Liver (tissue), 9 donors: Measurements from ENCODE around the gene MAN2B2. TPM values are rescaled to one million over a fixed set of nuclear protein-coding genes. Genes with fewer than 3 reads are reported as not detected.

Source experiments
- DNase-seq: peaks from one replicate; pipeline ENCODE4 v3.0.0-alpha.2; 2017; ENCODE audit warnings: low spot score
- H3K27ac ChIP-seq, 2 donors: one replicate each; pipeline ENCODE4 v1.7.0; 2013; ENCODE audit warnings: inconsistent platforms in 2 of 2, low read length in 2 of 2, control low read depth in 1 of 2, low read depth in 1 of 2, mild to moderate bottlenecking in 1 of 2
- H3K27me3 ChIP-seq, 4 donors: one replicate each; pipeline versions ENCODE4 v1.6.1 to v1.7.0; 2013; ENCODE audit warnings: low read length in 3 of 4, inconsistent platforms in 1 of 4, mild to moderate bottlenecking in 1 of 4, moderate library complexity in 1 of 4; ENCODE audit not compliant: control insufficient read depth in 4 of 4, insufficient read depth in 4 of 4
- H3K36me3 ChIP-seq, 4 donors: one replicate each; pipeline versions ENCODE4 v1.6.1 to v1.7.0; 2013; ENCODE audit warnings: low read length in 3 of 4, mild to moderate bottlenecking in 3 of 4, low read depth in 1 of 4, moderate library complexity in 1 of 4; ENCODE audit not compliant: control insufficient read depth in 4 of 4, insufficient read depth in 3 of 4
- H3K4me1 ChIP-seq, 4 donors: one replicate each; pipeline versions ENCODE4 v1.6.1 to v1.7.0; 2013; ENCODE audit warnings: low read length in 3 of 4, mild to moderate bottlenecking in 3 of 4, moderate library complexity in 1 of 4; ENCODE audit not compliant: control insufficient read depth in 4 of 4, insufficient read depth in 4 of 4
- H3K4me3 ChIP-seq, 3 donors: one replicate each; pipeline versions ENCODE4 v1.6.1 to v1.7.0; 2013; ENCODE audit warnings: low read length in 3 of 3, control low read depth in 1 of 3, low read depth in 1 of 3, mild to moderate bottlenecking in 1 of 3
- H3K9ac ChIP-seq, 2 donors: one replicate each; pipeline ENCODE4 v1.7.0; 2013; ENCODE audit warnings: low read length in 2 of 2, mild to moderate bottlenecking in 2 of 2, moderate library complexity in 2 of 2, control low read depth in 1 of 2, low read depth in 1 of 2
- H3K9me3 ChIP-seq, 4 donors: one replicate each; pipeline versions ENCODE4 v1.6.1 to v1.7.0; 2013; ENCODE audit warnings: low read length in 3 of 4; ENCODE audit not compliant: control insufficient read depth in 4 of 4
- EGR1 ChIP-seq, 2 donors: IDR thresholded peaks; 2 replicates each; pipeline ENCODE4 v1.6.1; 2016 to 2018; ENCODE audit warnings: antibody characterized with exemption in 2 of 2, low read depth in 2 of 2
- FOXA1 ChIP-seq: IDR thresholded peaks from 2 replicates; pipeline ENCODE4 v1.6.1; 2016; ENCODE audit warnings: antibody characterized with exemption
- FOXA2 ChIP-seq: IDR thresholded peaks from 2 replicates; pipeline ENCODE4 v1.6.1; 2016; ENCODE audit warnings: antibody characterized with exemption
- GABPA ChIP-seq, 2 donors: IDR thresholded peaks in 1 of 2; conservative IDR thresholded peaks in 1 of 2; 2 replicates each; pipeline ENCODE4 v1.6.1; 2016; ENCODE audit warnings: antibody characterized with exemption in 2 of 2, mild to moderate bottlenecking in 1 of 2, moderate library complexity in 1 of 2
- HNF4A ChIP-seq, 2 donors: conservative IDR thresholded peaks; 2 replicates each; pipeline ENCODE4 v1.6.1; 2016; ENCODE audit warnings: antibody characterized with exemption in 2 of 2, mild to moderate bottlenecking in 2 of 2
- HNF4G ChIP-seq: IDR thresholded peaks from 2 replicates; pipeline ENCODE4 v1.6.1; 2016; ENCODE audit warnings: antibody characterized with exemption
- JUND ChIP-seq, 2 donors: IDR thresholded peaks; 2 replicates each; pipeline ENCODE4 v1.6.1; 2016; ENCODE audit warnings: antibody characterized with exemption in 2 of 2
- RAD21 ChIP-seq, 2 donors: IDR thresholded peaks; 2 replicates each; pipeline ENCODE4 v1.6.1; 2016; ENCODE audit warnings: antibody characterized with exemption in 2 of 2, mild to moderate bottlenecking in 2 of 2
- RXRA ChIP-seq, 2 donors: IDR thresholded peaks; 2 replicates each; pipeline ENCODE4 v1.6.1; 2017 to 2018; ENCODE audit warnings: antibody characterized with exemption in 2 of 2, mild to moderate bottlenecking in 1 of 2
- SP1 ChIP-seq: IDR thresholded peaks from 2 replicates; pipeline ENCODE4 v1.6.1; 2018; ENCODE audit warnings: antibody characterized with exemption, mild to moderate bottlenecking
- TAF1 ChIP-seq: conservative IDR thresholded peaks from 2 replicates; pipeline ENCODE4 v1.6.1; 2016; ENCODE audit warnings: antibody characterized with exemption, mild to moderate bottlenecking
- YY1 ChIP-seq: IDR thresholded peaks from 2 replicates; pipeline ENCODE4 v1.6.1; 2016; ENCODE audit warnings: antibody characterized with exemption, mild to moderate bottlenecking
- WGBS: extraction: QIAGEN DNeasy Blood & Tissue Kit; methylation state at CpG from one replicate; pipeline ENCODE4 v1.1.7; 2013; 5-methylcytosine and 5-hydroxymethylcytosine counted together
- polyA plus RNA-seq, 2 donors: library from polyadenylated mRNA; stranded (reverse) in 1 of 2; unstranded in 1 of 2; fragments of 200-250 nt in 1 of 2; fragments of >200 nt in 1 of 2; fragmentation: Nextera tagmentation in 1 of 2; extraction: Ambion mirVana in 1 of 2; gene quantifications; one replicate each; pipeline versions ENCODE4 v1.2.1 to v1.2.3, GENCODE V29; 2013 to 2015
- total RNA-seq, 2 donors: library from RNA; depleted of rRNA; stranded (reverse); fragments of >200 nt; gene quantifications; one replicate each; pipeline ENCODE4 v1.2.3, GENCODE V29; 2014
- TF ChIP-seq, protein P1 (sequence below): IDR thresholded peaks from 2 replicates; pipeline ENCODE4 v1.6.1; 2016; ENCODE audit warnings: antibody characterized with exemption, mild to moderate bottlenecking
- TF ChIP-seq, protein P2 (sequence below): IDR thresholded peaks from 2 replicates; pipeline ENCODE4 v1.6.1; 2016; ENCODE audit warnings: antibody characterized with exemption
- TF ChIP-seq, protein P3 (sequence below): IDR thresholded peaks from 2 replicates; pipeline ENCODE4 v1.6.1; 2016; ENCODE audit warnings: antibody characterized with exemption
- TF ChIP-seq, protein P4 (sequence below): IDR thresholded peaks from 2 replicates; pipeline ENCODE4 v1.6.1; 2016; ENCODE audit warnings: antibody characterized with exemption
- TF ChIP-seq, protein P5 (sequence below): fragments of 150-350 bp; IDR thresholded peaks from 2 replicates; pipeline ENCODE4 v1.5.1; 2017; ENCODE audit warnings: improper control_type of control experiment, low read depth, low read length; ENCODE audit not compliant: missing input control
- donor health status: healthy.
- donor health status: healthy.
- donor health status: healthy.
- donor health status: healthy.
- donor health status: healthy.

MAN2B2 gene
- total and polyA plus RNA-seq, 4 donors = 14.7 to 29.7 (median 22.5) TPM

DNA sequence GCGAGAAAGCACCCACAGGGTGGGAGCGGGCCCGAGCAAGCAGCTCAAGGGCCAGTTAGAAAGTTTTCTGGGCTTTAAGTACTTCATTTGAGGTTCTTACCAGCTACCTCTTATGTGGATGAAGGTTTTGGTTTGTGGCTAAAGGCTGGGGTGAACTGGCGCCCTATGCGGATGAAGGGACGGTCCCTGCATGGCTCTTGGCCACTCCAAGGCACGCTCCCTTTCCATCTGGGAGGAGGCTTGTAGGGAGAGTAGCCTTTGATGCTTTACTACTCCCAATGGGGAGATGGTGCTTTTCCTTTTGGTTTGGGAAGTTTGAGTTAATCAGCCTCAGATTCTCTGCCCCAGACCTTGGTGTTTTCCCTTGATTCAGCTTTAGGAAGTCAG is 83.2 kb downstream of the MAN2B2 start:
- Histone ChIP-seq H3K9ac (no peak overlapping the region), H3K36me3 (no peaks in the 10 kb centered on the region), H3K9me3 (no peaks in the 10 kb centered on the region), H3K27me3 (peaks cover 0 to 2% (median under 1%) of the 10 kb centered on the region in 4 donors), H3K27ac (no peak overlapping the region), H3K4me1 (peaks cover 0 to 10% (median 4%) of the 10 kb centered on the region in 4 donors), H3K4me3 (peak overlapping the region in 1 of 3 donors; percentile 49)
- DNase-seq = no peak
- no peak for TF ChIP-seq EGR1 (IDR thresholded peaks at IDR 0.05; ENCODE audit: low read depth in 2 of 2)
- TF ChIP-seq FOXA2 = no peak
- no peak for TF ChIP-seq YY1
- TF ChIP-seq, protein P1, sequence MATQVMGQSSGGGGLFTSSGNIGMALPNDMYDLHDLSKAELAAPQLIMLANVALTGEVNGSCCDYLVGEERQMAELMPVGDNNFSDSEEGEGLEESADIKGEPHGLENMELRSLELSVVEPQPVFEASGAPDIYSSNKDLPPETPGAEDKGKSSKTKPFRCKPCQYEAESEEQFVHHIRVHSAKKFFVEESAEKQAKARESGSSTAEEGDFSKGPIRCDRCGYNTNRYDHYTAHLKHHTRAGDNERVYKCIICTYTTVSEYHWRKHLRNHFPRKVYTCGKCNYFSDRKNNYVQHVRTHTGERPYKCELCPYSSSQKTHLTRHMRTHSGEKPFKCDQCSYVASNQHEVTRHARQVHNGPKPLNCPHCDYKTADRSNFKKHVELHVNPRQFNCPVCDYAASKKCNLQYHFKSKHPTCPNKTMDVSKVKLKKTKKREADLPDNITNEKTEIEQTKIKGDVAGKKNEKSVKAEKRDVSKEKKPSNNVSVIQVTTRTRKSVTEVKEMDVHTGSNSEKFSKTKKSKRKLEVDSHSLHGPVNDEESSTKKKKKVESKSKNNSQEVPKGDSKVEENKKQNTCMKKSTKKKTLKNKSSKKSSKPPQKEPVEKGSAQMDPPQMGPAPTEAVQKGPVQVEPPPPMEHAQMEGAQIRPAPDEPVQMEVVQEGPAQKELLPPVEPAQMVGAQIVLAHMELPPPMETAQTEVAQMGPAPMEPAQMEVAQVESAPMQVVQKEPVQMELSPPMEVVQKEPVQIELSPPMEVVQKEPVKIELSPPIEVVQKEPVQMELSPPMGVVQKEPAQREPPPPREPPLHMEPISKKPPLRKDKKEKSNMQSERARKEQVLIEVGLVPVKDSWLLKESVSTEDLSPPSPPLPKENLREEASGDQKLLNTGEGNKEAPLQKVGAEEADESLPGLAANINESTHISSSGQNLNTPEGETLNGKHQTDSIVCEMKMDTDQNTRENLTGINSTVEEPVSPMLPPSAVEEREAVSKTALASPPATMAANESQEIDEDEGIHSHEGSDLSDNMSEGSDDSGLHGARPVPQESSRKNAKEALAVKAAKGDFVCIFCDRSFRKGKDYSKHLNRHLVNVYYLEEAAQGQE = no peak
- no peak for TF ChIP-seq GABPA (IDR thresholded peaks at IDR 0.05 in 1 of 2, conservative IDR thresholded peaks at IDR 0.05 in 1 of 2)
- no peak for TF ChIP-seq RAD21 (IDR thresholded peaks at IDR 0.05)
- no peak for TF ChIP-seq TAF1
- TF ChIP-seq RXRA (IDR thresholded peaks at IDR 0.05) = no peak
- TF ChIP-seq, protein P2, sequence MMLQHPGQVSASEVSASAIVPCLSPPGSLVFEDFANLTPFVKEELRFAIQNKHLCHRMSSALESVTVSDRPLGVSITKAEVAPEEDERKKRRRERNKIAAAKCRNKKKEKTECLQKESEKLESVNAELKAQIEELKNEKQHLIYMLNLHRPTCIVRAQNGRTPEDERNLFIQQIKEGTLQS = no peak
- TF ChIP-seq FOXA1 = no peak
- TF ChIP-seq HNF4A (conservative IDR thresholded peaks at IDR 0.05) = no peak
- TF ChIP-seq, protein P3, sequence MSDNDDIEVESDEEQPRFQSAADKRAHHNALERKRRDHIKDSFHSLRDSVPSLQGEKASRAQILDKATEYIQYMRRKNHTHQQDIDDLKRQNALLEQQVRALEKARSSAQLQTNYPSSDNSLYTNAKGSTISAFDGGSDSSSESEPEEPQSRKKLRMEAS = no peak
- 80% methylated on average over 7 of the region's 7 CpGs for WGBS

DNA sequence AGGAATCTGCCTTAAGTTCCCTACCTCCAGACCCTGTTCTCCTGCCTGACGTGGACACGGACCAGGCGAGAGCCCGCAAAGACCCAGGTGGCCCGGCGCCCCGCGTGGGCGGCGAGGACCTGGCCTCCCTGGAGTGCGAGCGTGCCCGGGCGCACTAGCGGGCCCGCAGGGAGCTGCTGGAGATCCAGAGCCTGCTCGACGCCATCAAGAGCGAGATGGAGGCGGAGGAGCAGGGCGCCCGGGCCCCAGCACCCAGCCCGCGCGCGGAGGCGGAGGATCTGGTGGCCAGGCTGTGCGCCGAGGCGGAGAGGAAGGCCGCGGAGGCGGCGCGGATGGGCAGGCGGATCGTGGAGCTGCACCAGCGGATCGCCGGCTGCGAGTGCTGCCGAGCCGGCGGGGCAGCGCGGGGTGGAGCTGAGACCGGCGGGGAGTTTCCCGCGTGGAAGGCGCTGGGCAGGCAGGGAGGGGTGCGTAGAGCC is 83.6 kb downstream of the MAN2B2 start:
- no peaks in the 10 kb centered on the region for H3K9me3 ChIP-seq
- H3K4me3 ChIP-seq = peak overlapping the region in 1 of 3 donors; percentile 49
- 9% methylated on average over 52 of the region's 52 CpGs for WGBS
- TF ChIP-seq, protein P3 = no peak
- TF ChIP-seq, protein P4, sequence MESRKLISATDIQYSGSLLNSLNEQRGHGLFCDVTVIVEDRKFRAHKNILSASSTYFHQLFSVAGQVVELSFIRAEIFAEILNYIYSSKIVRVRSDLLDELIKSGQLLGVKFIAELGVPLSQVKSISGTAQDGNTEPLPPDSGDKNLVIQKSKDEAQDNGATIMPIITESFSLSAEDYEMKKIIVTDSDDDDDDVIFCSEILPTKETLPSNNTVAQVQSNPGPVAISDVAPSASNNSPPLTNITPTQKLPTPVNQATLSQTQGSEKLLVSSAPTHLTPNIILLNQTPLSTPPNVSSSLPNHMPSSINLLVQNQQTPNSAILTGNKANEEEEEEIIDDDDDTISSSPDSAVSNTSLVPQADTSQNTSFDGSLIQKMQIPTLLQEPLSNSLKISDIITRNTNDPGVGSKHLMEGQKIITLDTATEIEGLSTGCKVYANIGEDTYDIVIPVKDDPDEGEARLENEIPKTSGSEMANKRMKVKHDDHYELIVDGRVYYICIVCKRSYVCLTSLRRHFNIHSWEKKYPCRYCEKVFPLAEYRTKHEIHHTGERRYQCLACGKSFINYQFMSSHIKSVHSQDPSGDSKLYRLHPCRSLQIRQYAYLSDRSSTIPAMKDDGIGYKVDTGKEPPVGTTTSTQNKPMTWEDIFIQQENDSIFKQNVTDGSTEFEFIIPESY = no peak
- no peak for TF ChIP-seq EGR1 (IDR thresholded peaks at IDR 0.05; ENCODE audit: low read depth in 2 of 2)
- no peak for TF ChIP-seq FOXA1
- TF ChIP-seq JUND (IDR thresholded peaks at IDR 0.05) = no peak
- no peak for TF ChIP-seq RAD21 (IDR thresholded peaks at IDR 0.05)
- TF ChIP-seq SP1 = no peak
- TF ChIP-seq, protein P1 = no peak
- TF ChIP-seq, protein P5, sequence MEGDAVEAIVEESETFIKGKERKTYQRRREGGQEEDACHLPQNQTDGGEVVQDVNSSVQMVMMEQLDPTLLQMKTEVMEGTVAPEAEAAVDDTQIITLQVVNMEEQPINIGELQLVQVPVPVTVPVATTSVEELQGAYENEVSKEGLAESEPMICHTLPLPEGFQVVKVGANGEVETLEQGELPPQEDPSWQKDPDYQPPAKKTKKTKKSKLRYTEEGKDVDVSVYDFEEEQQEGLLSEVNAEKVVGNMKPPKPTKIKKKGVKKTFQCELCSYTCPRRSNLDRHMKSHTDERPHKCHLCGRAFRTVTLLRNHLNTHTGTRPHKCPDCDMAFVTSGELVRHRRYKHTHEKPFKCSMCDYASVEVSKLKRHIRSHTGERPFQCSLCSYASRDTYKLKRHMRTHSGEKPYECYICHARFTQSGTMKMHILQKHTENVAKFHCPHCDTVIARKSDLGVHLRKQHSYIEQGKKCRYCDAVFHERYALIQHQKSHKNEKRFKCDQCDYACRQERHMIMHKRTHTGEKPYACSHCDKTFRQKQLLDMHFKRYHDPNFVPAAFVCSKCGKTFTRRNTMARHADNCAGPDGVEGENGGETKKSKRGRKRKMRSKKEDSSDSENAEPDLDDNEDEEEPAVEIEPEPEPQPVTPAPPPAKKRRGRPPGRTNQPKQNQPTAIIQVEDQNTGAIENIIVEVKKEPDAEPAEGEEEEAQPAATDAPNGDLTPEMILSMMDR = no peak
- no peak for TF ChIP-seq GABPA (IDR thresholded peaks at IDR 0.05 in 1 of 2, conservative IDR thresholded peaks at IDR 0.05 in 1 of 2)
- no peak for TF ChIP-seq HNF4G
- no peak for DNase-seq
- H3K4me1 ChIP-seq = peaks cover 0 to 10% (median 4%) of the 10 kb centered on the region in 4 donors
- H3K36me3 ChIP-seq = no peaks in the 10 kb centered on the region
- no peak overlapping the region for H3K27ac ChIP-seq
- H3K9ac ChIP-seq = no peak overlapping the region
- H3K27me3 ChIP-seq = peaks cover 0 to 3% (median under 1%) of the 10 kb centered on the region in 4 donors
